Stimulated activated CD8-positive, alpha-beta memory T cell treated with anti-CD3 and anti-CD28 coated beads, Interleukin-15, amount 100 ng/mL, for 1 hour (primary cell): ENCODE measurements around the gene TMEFF2.

ENCODE experiments used
- DNase-seq: peaks from one replicate; pipeline ENCODE4 v3.0.0-alpha.2; 2020; ENCODE audit warnings: low read depth

Gene TMEFF2

DNA sequence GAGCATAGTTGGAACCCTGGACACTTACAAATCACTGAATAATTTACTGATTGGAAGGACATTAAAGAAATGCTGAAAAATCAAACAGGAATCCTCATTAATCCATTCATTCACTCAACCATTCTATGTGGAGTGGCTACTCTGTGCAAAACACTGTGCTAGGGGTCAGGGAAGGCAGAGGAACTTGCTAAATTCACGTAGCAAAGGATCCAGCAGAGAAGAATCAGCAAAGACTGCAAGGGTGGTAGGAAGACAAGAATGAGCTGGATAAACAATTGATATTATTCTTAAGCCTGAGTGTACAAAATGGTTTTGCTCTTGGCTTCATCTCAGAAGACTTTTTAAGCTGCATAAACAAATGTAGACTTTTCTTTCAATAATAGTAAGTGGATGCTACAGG lies 183.5 kb downstream of the TMEFF2 start:
- no peak for DNase-seq

DNA sequence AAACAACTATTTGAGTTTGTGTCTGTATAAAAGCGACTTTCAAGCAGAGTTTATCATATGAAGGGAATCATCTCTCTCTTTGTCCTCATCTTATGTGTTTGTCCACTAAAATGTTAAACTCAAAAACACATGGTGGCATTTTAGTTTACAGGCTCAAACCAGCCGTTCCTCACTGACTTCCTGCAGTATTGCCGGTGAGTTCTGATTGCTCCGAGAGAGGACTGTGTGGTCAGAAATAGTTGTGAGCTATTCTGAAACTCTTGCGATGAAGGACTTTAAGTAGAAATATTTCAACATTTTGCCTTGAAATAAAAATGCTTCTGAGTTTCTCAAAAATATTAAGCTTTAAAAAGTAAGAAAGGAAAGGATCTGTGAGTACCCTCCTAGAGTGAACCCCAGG lies 184.7 kb downstream of the TMEFF2 start:
- DNase-seq = no peak

DNA sequence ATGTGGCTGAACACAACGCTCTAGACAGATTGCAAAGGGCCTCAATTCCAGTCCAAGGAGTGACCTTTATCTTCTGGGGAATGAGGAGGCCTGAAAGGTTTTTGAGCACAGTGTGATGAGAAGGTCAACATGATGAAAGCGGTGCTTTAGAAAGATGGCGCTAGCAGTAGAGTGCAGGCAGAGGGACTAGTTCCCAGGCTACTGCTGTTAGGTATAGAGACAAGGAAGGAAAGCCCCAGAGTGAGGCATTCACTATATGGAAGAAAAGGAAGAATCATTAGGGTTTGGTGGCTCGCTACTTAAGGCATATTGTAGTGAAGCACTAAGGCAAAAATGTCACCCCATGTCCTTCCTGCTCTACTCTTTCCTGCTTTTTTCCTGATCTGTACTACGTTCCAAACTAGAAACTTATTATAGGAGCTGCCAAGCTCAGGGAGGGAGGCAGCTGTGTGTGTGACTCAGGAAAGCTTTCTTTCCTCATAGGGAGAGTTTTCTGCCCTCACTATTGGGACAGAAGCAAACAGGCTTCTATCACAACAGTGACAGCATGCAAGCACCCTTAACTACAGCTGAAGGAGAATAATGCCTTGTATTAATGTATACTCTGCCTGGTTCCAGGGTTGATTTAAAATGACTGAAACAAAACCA lies 187.0 kb downstream of the TMEFF2 start:
- DNase-seq = no peak

DNA sequence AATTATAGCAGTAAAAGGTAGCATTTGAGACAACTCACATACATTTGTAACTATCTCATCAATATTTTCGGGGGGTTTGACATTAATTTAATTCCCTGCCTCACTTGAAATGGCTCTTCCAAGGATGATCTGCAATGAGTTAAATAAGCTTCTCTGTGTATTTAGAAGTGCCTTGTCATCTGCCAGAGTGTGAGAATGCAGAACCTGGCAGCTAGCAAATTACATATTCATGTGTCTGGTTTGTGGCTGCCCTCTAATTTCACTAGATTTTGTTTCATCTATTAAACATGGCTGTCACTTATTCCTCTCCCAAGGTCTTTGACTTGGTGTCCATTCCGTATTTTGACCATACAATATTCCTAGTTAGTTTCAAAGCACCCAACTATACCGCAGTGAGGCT lies 189.5 kb downstream of the TMEFF2 start:
- no peak for DNase-seq

DNA sequence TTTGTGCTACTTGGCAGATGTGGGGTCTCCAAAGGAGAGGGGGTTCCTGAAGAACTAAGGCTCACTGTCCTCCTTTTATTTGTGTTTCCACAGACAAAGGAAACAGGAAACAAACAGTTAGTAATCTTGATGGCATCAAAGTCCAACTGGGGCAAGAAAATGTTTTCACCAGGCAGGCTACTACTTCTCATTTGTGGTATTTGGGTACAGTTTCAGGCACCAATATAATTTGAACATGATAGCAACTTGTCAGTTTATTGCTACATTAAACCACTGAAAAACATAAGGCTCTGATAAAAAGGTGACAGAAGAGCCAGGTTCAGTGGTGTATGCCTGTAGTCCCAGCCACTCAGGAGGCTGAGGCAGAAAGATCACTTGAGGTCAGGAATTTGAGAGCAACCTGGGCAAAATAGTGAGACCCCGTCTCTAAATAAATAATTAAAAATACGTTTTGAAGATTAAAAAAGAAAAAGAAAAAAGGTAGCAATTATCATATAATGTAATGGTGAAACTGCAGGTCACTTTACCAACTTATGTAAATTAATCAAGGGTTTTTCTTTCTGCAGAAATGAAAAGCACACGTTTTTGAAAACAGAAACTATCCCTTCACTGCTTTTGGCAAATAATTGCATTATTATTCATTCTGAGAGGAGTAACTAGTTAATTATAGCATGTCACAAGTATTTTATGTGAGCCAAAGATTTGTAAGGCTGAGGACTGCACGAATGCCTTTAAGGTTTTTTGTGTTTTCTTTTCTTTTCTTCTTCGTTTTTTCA lies 190.4 kb downstream of the TMEFF2 start:
- no peak for DNase-seq

DNA sequence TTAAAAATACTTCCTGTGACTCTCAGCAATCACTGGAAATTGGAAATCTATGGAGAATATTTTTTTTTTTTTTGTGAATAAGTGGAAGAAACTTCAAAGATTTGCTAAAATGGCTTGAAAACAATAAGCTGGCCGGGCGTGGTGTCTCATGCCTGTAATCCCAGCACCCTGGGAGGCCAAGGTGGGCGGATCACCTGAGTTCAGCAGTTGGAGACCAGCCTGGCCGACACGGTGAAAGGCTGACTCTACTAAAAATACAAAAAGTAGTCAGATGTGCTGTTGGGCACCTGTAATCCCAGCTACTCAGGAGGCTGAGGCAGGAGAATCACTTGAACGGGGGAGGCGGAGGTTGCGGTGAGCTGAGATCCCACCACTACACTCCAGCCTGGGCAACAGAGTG lies 192.3 kb downstream of the TMEFF2 start:
- no peak for DNase-seq

DNA sequence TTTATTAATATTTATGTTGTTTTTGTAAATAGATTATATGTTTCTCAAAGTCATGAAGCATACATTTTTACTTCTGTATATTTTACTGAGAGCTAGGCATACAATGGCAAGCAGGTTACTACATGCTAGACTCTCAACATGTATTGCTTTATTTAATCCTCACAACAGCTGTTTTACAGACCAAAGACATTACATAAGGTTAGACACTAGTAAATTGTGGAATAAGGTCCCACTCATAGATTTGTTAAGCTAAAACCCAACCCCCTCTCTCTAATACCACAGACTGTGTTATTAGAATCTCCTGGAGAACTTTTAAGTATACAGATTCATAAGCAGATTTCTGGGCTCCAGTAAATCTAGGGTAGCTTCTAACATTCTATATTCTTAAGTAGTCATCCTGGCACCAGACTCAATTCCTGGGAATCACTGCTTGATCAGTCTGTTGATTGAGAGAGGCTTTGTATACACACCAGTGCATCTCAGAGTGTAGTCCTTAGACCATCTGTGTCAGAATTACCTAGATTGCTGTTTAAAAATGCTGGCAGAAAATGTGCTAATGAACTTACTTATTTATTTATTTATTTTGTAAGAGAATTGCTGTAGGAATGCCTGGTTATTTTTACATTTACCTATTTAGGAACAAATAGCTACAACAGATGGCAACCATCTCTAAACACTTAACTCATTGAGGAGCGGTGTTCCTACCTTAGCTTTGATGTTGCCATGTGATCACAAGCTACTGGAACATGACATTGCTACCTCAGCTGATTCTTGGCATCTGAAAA lies 194.3 kb downstream of the TMEFF2 start:
- no peak for DNase-seq

GRCh38 chr2:191999101-191999841 lies 195.5 kb downstream of the TMEFF2 start:
- DNase-seq = no peak

DNA sequence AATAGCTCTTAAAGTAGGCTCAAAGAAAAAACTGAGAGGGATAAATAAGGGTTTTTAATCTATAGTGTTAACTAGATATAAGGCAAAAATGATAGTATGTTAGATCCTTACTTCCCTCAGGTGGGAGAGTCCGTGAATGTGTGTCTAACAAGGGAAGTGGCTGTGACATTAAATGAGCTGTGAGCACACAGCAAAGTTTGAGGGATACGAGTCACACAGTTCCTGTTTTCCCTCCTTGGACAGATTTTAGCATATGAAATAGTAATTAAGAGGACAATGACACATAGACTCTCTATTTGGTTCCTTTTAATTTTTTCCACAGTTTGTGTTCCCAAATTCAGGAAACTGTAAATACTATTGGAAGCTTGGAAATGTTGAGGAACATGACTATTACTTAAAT lies 199.4 kb downstream of the TMEFF2 start:
- no peak for DNase-seq

DNA sequence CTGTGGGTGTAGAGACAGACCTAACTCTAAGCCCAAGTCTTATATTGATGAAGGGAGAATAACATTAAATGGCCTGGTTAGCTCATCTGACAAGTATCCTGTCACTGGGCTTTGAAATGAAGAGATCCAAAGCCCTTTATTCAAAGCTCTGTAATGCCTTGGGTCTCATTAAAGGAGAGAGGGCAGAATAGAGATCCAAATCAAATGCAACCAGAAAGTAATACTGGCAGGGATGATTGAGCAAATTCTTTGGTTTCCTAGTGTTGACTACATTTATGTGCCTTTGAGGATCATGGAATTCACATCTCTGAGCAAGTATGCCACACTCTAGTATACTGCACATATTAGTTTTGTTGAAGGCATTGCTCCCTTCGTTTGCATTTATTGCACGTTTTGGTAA lies 200.0 kb downstream of the TMEFF2 start:
- DNase-seq = no peak

DNA sequence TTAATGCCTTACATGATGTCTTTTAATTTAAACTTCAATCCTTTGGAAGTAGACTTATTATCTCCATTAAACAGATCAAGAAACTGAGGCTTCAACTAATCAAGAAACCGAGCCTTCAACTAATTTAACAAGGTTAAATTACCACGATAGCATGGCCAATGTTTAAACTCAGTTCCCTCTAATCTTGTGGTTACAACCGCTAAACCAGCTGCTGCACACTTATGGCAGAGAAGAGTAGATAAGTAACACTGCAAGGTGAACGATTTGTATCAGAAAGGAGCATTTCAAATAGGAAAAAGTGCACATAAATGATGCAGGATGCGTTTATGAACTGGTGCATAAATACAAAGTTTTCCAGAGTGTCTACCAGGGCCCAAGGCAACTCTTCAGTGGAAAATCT lies 203.3 kb downstream of the TMEFF2 start:
- no peak for DNase-seq

GRCh38 chr2:191985740-191986139 lies 209.0 kb downstream of the TMEFF2 start:
- DNase-seq = no peak

- DNase-seq = no peak
Observed at GRCh38 chr2:191983591-191983990, 211.1 kb downstream of the TMEFF2 start.

DNA sequence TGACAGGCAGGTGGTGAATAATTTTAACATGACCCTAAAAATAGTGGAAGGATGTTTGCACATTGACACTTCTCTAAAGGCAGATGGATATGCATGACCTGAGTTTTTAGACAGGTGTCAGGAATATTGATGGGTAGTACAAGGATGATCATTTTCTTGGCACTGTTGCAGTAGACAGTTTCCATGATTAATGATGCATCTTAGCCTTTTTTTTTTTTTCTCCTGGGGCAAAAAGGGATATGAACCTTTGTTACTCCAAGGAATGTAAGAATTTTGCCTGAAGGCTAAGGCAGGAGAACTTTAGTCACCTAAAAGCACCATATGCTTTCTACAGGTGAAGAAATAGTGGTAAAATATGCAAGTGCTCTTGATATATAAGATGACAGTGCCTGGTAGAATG lies 211.5 kb downstream of the TMEFF2 start:
- DNase-seq = no peak

DNA sequence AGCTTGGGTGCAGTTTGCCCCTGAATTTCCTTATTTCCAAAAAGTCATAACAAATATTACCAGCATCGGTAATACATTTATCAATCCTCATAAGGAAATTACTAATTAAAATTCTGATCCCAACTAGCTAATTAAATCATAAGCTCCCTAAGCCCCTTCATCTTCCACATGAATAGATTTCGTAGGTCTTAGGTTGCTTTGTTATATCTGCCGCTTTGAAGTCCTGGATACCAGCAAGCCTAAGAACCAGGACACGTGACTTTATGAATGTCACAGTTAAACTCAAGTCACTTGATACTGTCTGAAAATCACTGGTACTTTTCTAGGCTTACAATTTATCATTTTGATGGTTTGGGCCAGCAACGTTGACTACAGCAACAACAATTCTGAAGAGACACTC lies 213.0 kb downstream of the TMEFF2 start:
- no peak for DNase-seq

- no peak for DNase-seq
Observed at GRCh38 chr2:191980483-191980882, 214.2 kb downstream of the TMEFF2 start.

GRCh38 chr2:191979221-191979730 lies 215.5 kb downstream of the TMEFF2 start:
- no peak for DNase-seq

DNA sequence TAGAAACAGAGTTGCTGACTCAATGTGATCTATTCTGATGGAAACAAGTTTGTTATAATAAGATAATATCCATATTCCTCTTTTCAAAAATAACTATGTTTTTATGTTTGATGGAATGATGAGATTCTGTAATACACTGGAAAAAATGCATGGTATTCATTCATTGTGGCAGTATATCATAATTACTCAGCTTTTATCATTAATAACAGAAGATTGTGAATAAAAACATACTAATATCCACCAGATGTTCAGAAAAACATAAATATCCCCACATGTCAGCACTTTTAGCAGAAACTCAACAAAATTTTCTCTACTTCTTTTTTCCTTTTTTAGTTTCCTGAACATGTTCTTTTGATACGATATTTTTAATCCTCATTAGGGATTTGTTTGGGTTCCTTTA lies 217.0 kb downstream of the TMEFF2 start:
- DNase-seq = no peak

DNA sequence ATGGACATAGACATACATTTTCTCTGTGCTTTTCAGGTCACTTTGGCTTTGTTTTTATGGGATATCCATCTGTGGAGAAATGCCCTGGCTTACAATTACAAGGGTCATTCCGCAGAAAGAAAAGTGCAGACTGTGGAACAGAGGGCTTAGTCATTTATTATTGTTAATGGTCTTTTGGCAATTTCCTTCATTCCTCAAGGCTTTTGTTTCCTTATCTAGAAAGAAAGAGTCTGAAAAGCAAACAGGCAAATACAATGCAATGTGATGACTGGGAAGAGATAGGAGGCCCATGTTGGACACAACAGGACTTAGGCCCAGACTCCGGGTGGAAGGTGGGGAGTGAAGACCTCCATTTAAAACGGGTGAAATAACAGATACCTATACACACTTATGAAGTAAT lies 218.3 kb downstream of the TMEFF2 start:
- DNase-seq = no peak

- no peak for DNase-seq
Observed at GRCh38 chr2:191974676-191975075, 220.1 kb downstream of the TMEFF2 start.

GRCh38 chr2:191970867-191971266 lies 223.9 kb downstream of the TMEFF2 start:
- no peak for DNase-seq

DNA sequence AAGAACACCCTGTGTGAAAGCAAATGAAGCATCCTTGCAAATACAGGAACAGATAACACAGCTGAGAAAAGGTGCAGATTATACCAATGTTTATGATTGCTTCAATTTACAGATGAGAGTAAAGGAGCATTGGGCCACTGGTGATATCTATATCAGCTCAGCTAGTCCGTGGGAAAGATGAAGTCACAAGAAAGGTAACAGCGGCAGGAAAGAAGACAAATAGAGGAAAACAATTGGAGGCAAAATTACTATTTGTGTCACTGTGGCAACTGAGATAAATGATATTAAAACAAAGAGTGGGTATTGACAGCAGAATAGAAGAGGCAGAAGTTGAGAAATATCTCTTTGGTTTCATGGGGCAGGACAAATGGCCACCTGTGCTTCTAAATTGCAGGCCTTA lies 226.6 kb downstream of the TMEFF2 start:
- no peak for DNase-seq
